Calu3 (cell line): ENCODE measurements around the gene ZNF264. TPM values are rescaled to one million over a fixed set of nuclear protein-coding genes. Genes with fewer than 3 reads are reported as not detected.

Source experiments
- BruUV-seq: library from RNA; stranded (reverse); fragments of 400-500 nt; replicated peaks from 2 replicates; lab custom pipeline; 2021; lab: Mats Ljungman, UMichigan
- CTCF ChIA-PET: fragments of 300-600 bp; sonication (Branson Sonifier 250); formaldehyde crosslinking; loops from one replicate; lab custom pipeline; 2022; ENCODE audit warnings: antibody characterized with exemption; lab: Charles Lee
- DNase-seq: peaks from one replicate; pipeline ENCODE4 v3.0.0; 2022
- H3K27ac Mint-ChIP-seq: one replicate; pipeline ENCODE4 v1.8.0; 2022; ENCODE audit warnings: mixed read lengths; ENCODE audit not compliant: unreplicated experiment
- H3K27me3 Mint-ChIP-seq: one replicate; pipeline ENCODE4 v1.8.0; 2022; ENCODE audit warnings: mixed read lengths; ENCODE audit not compliant: unreplicated experiment
- H3K36me3 Mint-ChIP-seq: one replicate; pipeline ENCODE4 v1.8.0; 2022; ENCODE audit warnings: mild to moderate bottlenecking, moderate library complexity, mixed read lengths; ENCODE audit not compliant: insufficient read depth, unreplicated experiment
- H3K4me1 Mint-ChIP-seq: one replicate; pipeline ENCODE4 v1.8.0; 2022; ENCODE audit warnings: mild to moderate bottlenecking, low read depth, mixed read lengths; ENCODE audit not compliant: unreplicated experiment
- H3K4me3 Mint-ChIP-seq: one replicate; pipeline ENCODE4 v1.8.0; 2022; ENCODE audit warnings: mild to moderate bottlenecking, low read depth, moderate library complexity, mixed read lengths; ENCODE audit not compliant: unreplicated experiment
- H3K9me3 Mint-ChIP-seq: one replicate; pipeline ENCODE4 v1.8.0; 2022; ENCODE audit warnings: low read depth, mixed read lengths; ENCODE audit not compliant: unreplicated experiment
- CTCF ChIP-seq: fragments of 200-600 bp; IDR thresholded peaks from one replicate; pipeline ENCODE4 v1.8.0; 2022; ENCODE audit warnings: antibody characterized with exemption; ENCODE audit not compliant: unreplicated experiment
- intact Hi-C: fragments of 100-400 bp; cut with micrococcal nuclease; formaldehyde crosslinking; loops from one replicate; pipeline ENCODE4 v1.10.0; 2022; ENCODE audit not compliant: unreplicated experiment
- total RNA-seq: library from RNA; stranded (reverse); gene quantifications from 2 replicates; pipeline ENCODE4 v1.2.3, GENCODE V29; 2022

ZNF264 gene
- total RNA-seq, 1 experiment from 2014 or later, result 28.7 TPM

GRCh38 chr19:57212109-57212508 is 20.8 kb downstream of the ZNF264 start:
- Mint-ChIP-seq H3K9me3 (peaks cover 17% of the 10 kb centered on the region), H3K4me3 (no peak overlapping the region), H3K4me1 (no peaks in the 10 kb centered on the region), H3K27me3 (no peaks in the 10 kb centered on the region), H3K27ac (no peak overlapping the region), H3K36me3 (peaks cover 33% of the 10 kb centered on the region)
- no peak for TF ChIP-seq CTCF
- DNase-seq, result no peak
- CTCF ChIA-PET, result no interaction called here
- no TSS peak for BruUV-seq
- intact Hi-C loops, result no loop called here

- intact Hi-C loops, result no loop called here
- no peak for DNase-seq
- H3K4me1 Mint-ChIP-seq, result no peaks in the 10 kb centered on the region
- no peak overlapping the region for H3K4me3 Mint-ChIP-seq
- H3K36me3 Mint-ChIP-seq, result peaks cover 6% of the 10 kb centered on the region
- no peaks in the 10 kb centered on the region for H3K27me3 Mint-ChIP-seq
- no peak for TF ChIP-seq CTCF
- peaks cover 25% of the 10 kb centered on the region for H3K9me3 Mint-ChIP-seq
- CTCF ChIA-PET, result interaction anchor here (0.8 kb wide), 1 partner anchor 528 kb away, joined by 3 read pairs; no protein-coding TSS in a partner anchor
- no TSS peak for BruUV-seq
- no peak overlapping the region for H3K27ac Mint-ChIP-seq
These were observed 36.2 kb downstream of the ZNF264 start for GRCh38 chr19:57227502-57227901.

GRCh38 chr19:57231686-57232085 is 40.4 kb downstream of the ZNF264 start:
- BruUV-seq, result no TSS peak
- peaks cover 14% of the 10 kb centered on the region for H3K9me3 Mint-ChIP-seq
- H3K27ac Mint-ChIP-seq, result no peak overlapping the region
- no peaks in the 10 kb centered on the region for H3K27me3 Mint-ChIP-seq
- DNase-seq, result no peak
- H3K36me3 Mint-ChIP-seq, result peaks cover 6% of the 10 kb centered on the region
- intact Hi-C loops, result no loop called here
- CTCF ChIA-PET, result interaction anchor here (0.6 kb wide), 1 partner anchor 33 kb away, joined by 5 read pairs; no protein-coding TSS in a partner anchor
- no peak overlapping the region for H3K4me3 Mint-ChIP-seq
- no peaks in the 10 kb centered on the region for H3K4me1 Mint-ChIP-seq
- no peak for TF ChIP-seq CTCF

- TF ChIP-seq CTCF, result no peak
- Mint-ChIP-seq H3K36me3 (peaks cover 6% of the 10 kb centered on the region), H3K27me3 (no peaks in the 10 kb centered on the region), H3K9me3 (peaks cover 10% of the 10 kb centered on the region), H3K4me3 (no peak overlapping the region), H3K27ac (no peak overlapping the region), H3K4me1 (no peaks in the 10 kb centered on the region)
- CTCF ChIA-PET, result no interaction called here
- no TSS peak for BruUV-seq
- intact Hi-C loops, result no loop called here
- DNase-seq, result no peak
These were observed 41.9 kb downstream of the ZNF264 start for GRCh38 chr19:57233207-57233606.
